ENCODE measurements around the gene NR6A1.

Gene NR6A1

GRCh38 chr9:124615100-124615742 lies 155.9 kb downstream of the NR6A1 start:
- in situ Hi-C loops (cut with HindIII; ENCODE audit: low sequenced_read_pairs), result no loop called here
- H3K4me3 ChIP-seq (ENCODE audit: low read depth, low read length), result no peak overlapping the region
- no peak for DNase-seq (ENCODE audit: low read depth)
- TF ChIP-seq, protein P1, sequence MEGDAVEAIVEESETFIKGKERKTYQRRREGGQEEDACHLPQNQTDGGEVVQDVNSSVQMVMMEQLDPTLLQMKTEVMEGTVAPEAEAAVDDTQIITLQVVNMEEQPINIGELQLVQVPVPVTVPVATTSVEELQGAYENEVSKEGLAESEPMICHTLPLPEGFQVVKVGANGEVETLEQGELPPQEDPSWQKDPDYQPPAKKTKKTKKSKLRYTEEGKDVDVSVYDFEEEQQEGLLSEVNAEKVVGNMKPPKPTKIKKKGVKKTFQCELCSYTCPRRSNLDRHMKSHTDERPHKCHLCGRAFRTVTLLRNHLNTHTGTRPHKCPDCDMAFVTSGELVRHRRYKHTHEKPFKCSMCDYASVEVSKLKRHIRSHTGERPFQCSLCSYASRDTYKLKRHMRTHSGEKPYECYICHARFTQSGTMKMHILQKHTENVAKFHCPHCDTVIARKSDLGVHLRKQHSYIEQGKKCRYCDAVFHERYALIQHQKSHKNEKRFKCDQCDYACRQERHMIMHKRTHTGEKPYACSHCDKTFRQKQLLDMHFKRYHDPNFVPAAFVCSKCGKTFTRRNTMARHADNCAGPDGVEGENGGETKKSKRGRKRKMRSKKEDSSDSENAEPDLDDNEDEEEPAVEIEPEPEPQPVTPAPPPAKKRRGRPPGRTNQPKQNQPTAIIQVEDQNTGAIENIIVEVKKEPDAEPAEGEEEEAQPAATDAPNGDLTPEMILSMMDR (IDR thresholded peaks at IDR 0.05; ENCODE audit: low read depth, low read length, missing control alignments), result no peak

DNA sequence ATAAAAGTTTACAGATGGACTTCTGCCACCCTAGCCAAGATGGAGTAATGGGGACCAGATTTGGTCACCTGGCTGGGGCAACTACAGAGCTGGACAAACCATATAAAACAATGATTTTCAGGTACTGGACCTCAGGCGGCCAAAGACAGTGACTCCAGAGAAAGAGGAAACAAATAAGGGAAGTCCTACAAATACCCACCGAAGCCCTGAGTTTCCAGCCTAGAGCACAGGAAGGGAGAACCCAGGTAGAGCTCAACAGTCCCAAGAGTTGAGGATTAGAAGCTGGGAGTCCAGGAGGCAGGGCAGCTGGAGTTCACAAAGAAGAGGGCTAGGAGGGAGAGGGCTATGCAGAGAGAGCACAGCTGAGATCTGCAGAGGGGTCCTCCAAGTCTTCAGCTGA lies 157.3 kb downstream of the NR6A1 start:
- no peak for DNase-seq (ENCODE audit: low read depth)
- no peak overlapping the region for H3K4me3 ChIP-seq (ENCODE audit: low read depth, low read length)
- in situ Hi-C loops (cut with HindIII; ENCODE audit: low sequenced_read_pairs), result no loop called here
- TF ChIP-seq, protein P1 (IDR thresholded peaks at IDR 0.05; ENCODE audit: low read depth, low read length, missing control alignments), result no peak

- H3K4me3 ChIP-seq (ENCODE audit: low read depth, low read length), result no peak overlapping the region
- in situ Hi-C loops (cut with HindIII; ENCODE audit: low sequenced_read_pairs), result no loop called here
- no peak for DNase-seq (ENCODE audit: low read depth)
- TF ChIP-seq, protein P1 (IDR thresholded peaks at IDR 0.05; ENCODE audit: low read depth, low read length, missing control alignments), result no peak
Measured at GRCh38 chr9:124611106-124611505, 160.0 kb downstream of the NR6A1 start.

GRCh38 chr9:124606027-124606426 lies 165.1 kb downstream of the NR6A1 start:
- no peak overlapping the region for H3K4me3 ChIP-seq (ENCODE audit: low read depth, low read length)
- DNase-seq (ENCODE audit: low read depth), result no peak
- in situ Hi-C loops (cut with HindIII; ENCODE audit: low sequenced_read_pairs), result no loop called here
- TF ChIP-seq, protein P1 (IDR thresholded peaks at IDR 0.05; ENCODE audit: low read depth, low read length, missing control alignments), result no peak

- H3K4me3 ChIP-seq (ENCODE audit: low read depth, low read length), result no peak overlapping the region
- TF ChIP-seq, protein P1 (IDR thresholded peaks at IDR 0.05; ENCODE audit: low read depth, low read length, missing control alignments), result no peak
- in situ Hi-C loops (cut with HindIII; ENCODE audit: low sequenced_read_pairs), result no loop called here
- DNase-seq (ENCODE audit: low read depth), result no peak
Measured at GRCh38 chr9:124605258-124605657, 165.9 kb downstream of the NR6A1 start.

GRCh38 chr9:124602632-124603031 lies 168.5 kb downstream of the NR6A1 start:
- in situ Hi-C loops (cut with HindIII; ENCODE audit: low sequenced_read_pairs), result no loop called here

More at GRCh38 chr9:124602632-124603031, 168.5 kb downstream of the NR6A1 start:
- no peak overlapping the region for H3K4me3 ChIP-seq (ENCODE audit: low read depth, low read length)
- no peak for DNase-seq (ENCODE audit: low read depth)
- TF ChIP-seq, protein P1 (IDR thresholded peaks at IDR 0.05; ENCODE audit: low read depth, low read length, missing control alignments), result no peak

Data from astrocyte of the cerebellum (primary cell).